Breast epithelium (tissue), 3 donors: ENCODE data around the gene ATXN10.

ENCODE experiments used
- POLR2A ChIP-seq: fragments of 450-650 bp; IDR thresholded peaks from one replicate; pipeline ENCODE4 v1.6.1; 2016; ENCODE audit warnings: antibody characterized with exemption, mild to moderate bottlenecking, moderate library complexity
- TF ChIP-seq, protein P1 (sequence below), 3 donors: fragments of 450-650 bp; IDR thresholded peaks; one replicate each; pipeline ENCODE4 v1.5.1; 2016 to 2017; ENCODE audit warnings: antibody characterized with exemption in 3 of 3, mild to moderate bottlenecking in 3 of 3, moderate library complexity in 3 of 3

DNA sequence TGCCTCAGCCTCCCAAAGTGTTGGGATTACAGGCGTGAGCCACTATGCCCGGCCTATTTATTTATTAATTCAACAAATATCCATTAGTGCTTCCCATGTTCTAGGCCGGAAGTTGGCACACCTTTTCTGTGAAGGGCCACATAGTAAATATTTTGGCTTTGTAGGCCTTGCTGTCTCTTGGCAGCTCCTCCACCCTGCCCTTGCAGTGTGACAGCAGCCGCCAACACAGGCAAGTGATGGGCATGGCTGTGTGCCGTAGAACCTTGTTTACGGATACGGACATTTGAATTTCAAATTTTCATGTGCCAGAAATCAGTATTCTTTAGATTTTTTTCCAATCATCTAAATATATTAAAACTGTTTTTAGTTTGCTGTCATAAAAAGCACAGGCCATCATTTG is 165.9 kb downstream of the ATXN10 start:
- TF ChIP-seq, protein P1, sequence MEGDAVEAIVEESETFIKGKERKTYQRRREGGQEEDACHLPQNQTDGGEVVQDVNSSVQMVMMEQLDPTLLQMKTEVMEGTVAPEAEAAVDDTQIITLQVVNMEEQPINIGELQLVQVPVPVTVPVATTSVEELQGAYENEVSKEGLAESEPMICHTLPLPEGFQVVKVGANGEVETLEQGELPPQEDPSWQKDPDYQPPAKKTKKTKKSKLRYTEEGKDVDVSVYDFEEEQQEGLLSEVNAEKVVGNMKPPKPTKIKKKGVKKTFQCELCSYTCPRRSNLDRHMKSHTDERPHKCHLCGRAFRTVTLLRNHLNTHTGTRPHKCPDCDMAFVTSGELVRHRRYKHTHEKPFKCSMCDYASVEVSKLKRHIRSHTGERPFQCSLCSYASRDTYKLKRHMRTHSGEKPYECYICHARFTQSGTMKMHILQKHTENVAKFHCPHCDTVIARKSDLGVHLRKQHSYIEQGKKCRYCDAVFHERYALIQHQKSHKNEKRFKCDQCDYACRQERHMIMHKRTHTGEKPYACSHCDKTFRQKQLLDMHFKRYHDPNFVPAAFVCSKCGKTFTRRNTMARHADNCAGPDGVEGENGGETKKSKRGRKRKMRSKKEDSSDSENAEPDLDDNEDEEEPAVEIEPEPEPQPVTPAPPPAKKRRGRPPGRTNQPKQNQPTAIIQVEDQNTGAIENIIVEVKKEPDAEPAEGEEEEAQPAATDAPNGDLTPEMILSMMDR (IDR thresholded peaks at IDR 0.05) = no peak
- no peak for TF ChIP-seq POLR2A
